HG03457 (cell line): Measurements from ENCODE around the gene TMEM219.

Experiments used
- ATAC-seq: cut with Tn5 transposase; IDR thresholded peaks from one replicate; pipeline ENCODE4 v1.9.1; 2021; ENCODE audit warnings: moderate number of reproducible peaks; ENCODE audit not compliant: unreplicated experiment

Gene TMEM219

GRCh38 chr16:29978564-29979270 is 16.8 kb downstream of the TMEM219 start:
- ATAC-seq, result no peak

GRCh38 chr16:29982560-29983419 is 20.9 kb downstream of the TMEM219 start:
- no peak for ATAC-seq

- ATAC-seq, result no peak
Observed at GRCh38 chr16:29983420-29984136, 21.7 kb downstream of the TMEM219 start.

- ATAC-seq, result no peak
Observed at GRCh38 chr16:29984137-29984763, 22.4 kb downstream of the TMEM219 start.

- ATAC-seq, result no peak
Observed at GRCh38 chr16:29984764-29985147, 22.9 kb downstream of the TMEM219 start.

- ATAC-seq, result no peak
Observed at GRCh38 chr16:29985271-29985811, 23.5 kb downstream of the TMEM219 start.

GRCh38 chr16:29986231-29986630 is 24.4 kb downstream of the TMEM219 start:
- ATAC-seq, result no peak

- no peak for ATAC-seq
Observed at GRCh38 chr16:29986931-29987330, 25.1 kb downstream of the TMEM219 start.

GRCh38 chr16:29987371-29988085 is 25.6 kb downstream of the TMEM219 start:
- no peak for ATAC-seq

- ATAC-seq, result no peak
Observed at GRCh38 chr16:29988346-29989075, 26.6 kb downstream of the TMEM219 start.

GRCh38 chr16:29989111-29989858 is 27.4 kb downstream of the TMEM219 start:
- ATAC-seq, result no peak

GRCh38 chr16:29990034-29990433 is 28.2 kb downstream of the TMEM219 start:
- no peak for ATAC-seq

GRCh38 chr16:29990883-29991570 is 29.1 kb downstream of the TMEM219 start:
- no peak for ATAC-seq

- no peak for ATAC-seq
Observed at GRCh38 chr16:29991571-29991904, 29.7 kb downstream of the TMEM219 start.

GRCh38 chr16:29992344-29992967 is 30.6 kb downstream of the TMEM219 start:
- no peak for ATAC-seq

GRCh38 chr16:29993191-29993902 is 31.5 kb downstream of the TMEM219 start:
- no peak for ATAC-seq

GRCh38 chr16:29993903-29994599 is 32.2 kb downstream of the TMEM219 start:
- ATAC-seq, result no peak
